ENCODE measurements around the gene MYCN.

Gene MYCN

GRCh38 chr2:15971351-15971750 lies 31.0 kb downstream of the MYCN start:
- no peak for TF ChIP-seq EZH2 (IDR thresholded peaks at IDR 0.05)
- TF ChIP-seq POLR2AphosphoS5 (IDR thresholded peaks at IDR 0.05; ENCODE audit: borderline replicate concordance, low read depth, low read length) = no peak
- TF ChIP-seq FOXP2 (optimal IDR thresholded peaks at IDR 0.05; ENCODE audit: control extremely low read depth, extremely low read length, insufficient read depth) = no peak
- H3K4me3 ChIP-seq = no peak overlapping the region
- H3K36me3 ChIP-seq (ENCODE audit: insufficient read depth, low read length) = no peaks in the 10 kb centered on the region
- no peaks in the 10 kb centered on the region for H3K9me3 ChIP-seq (ENCODE audit: low read depth, low read length)
- no peak for DNase-seq (ENCODE audit: low read depth, low spot score)
- H3K27ac ChIP-seq = no peak overlapping the region
- no peak overlapping the region for H3K9ac ChIP-seq (ENCODE audit: insufficient read length)

DNA sequence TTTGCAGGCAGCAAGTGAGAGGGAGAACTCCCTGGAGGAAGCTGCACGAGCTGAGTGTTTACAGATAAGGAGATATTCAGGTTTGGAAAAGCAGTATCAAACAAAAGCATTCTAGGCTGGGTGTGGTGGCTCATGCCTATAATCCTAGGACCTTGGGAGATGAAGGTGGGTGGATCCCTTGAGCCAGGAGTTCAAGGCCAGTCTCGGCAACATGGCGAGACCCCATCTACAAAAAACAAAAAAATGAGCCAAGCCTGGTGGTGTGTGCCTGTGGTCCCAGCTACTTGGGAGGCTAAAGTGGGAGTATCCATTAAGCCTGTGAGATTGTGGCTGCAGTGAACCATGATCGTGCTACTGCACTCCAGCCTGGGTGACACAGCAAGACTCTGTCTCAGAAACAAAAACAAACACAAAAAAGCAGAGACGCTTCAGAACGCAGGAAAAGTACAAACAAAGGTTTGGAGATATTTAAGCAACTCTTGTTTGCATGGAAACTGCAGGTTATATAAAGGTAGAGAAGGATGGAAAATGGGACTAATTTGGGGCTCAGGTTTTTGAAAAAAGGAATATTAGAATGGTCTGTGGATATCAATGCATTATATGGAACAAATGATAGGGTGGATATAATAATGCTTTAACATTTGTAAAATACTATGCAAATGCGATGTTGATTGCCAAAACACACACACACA lies 31.6 kb downstream of the MYCN start:
- Histone ChIP-seq H3K4me3 (no peak overlapping the region), H3K9ac (ENCODE audit: insufficient read length) (no peak overlapping the region), H3K9me3 (ENCODE audit: low read depth, low read length) (no peaks in the 10 kb centered on the region), H3K36me3 (ENCODE audit: insufficient read depth, low read length) (no peaks in the 10 kb centered on the region), H3K27ac (no peak overlapping the region)
- DNase-seq (ENCODE audit: low read depth, low spot score) = no peak
- no peak for TF ChIP-seq POLR2AphosphoS5 (IDR thresholded peaks at IDR 0.05; ENCODE audit: borderline replicate concordance, low read depth, low read length)
- TF ChIP-seq FOXP2 (optimal IDR thresholded peaks at IDR 0.05; ENCODE audit: control extremely low read depth, extremely low read length, insufficient read depth) = no peak
- no peak for TF ChIP-seq EZH2 (IDR thresholded peaks at IDR 0.05)

DNA sequence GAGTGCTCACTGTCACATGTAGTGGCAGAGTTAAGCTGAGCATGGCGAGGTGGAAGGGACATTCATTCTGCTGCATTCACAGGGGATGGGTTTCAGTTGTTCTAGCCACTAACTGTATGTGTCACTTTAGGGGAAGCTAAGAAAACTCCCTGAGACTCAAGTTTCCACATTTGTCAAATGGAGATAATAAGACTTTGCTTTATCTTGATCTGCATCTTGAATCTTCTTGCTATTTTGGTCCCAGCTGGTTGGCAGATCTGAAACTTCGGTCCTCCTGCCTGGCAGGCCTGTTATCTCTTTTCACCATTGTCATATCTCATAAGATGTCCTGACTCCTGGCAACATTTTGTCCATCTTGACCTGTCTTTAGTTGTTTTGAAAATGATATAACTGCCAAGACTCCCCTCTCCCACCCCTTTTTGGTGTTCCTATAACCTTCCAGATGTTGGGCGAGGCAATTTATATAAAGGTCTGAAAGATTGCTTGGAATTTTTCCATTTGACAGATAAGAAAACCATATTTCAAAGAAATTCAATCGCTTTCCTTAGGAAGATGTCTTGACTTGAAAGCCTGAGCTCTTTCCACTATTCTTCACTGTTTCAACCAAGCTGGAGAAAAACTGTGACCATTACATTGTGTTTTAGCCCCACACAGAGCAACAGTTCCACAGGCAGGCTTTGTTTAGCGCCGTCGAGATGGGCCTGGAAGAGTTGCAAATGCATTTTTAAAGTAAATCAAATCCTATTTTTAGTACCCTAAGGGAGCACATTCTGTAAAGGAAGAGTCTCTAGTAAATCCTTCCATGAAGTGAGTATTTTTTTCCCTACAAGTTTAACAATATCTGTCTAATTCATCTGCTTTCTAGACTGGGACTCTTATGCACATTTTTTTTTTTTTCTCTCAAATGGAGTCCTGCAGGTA lies 33.4 kb downstream of the MYCN start:
- Histone ChIP-seq H3K36me3 (ENCODE audit: insufficient read depth, low read length) (no peaks in the 10 kb centered on the region), H3K27ac (no peak overlapping the region), H3K9ac (ENCODE audit: insufficient read length) (no peak overlapping the region), H3K4me3 (no peak overlapping the region), H3K9me3 (ENCODE audit: low read depth, low read length) (no peaks in the 10 kb centered on the region)
- DNase-seq (ENCODE audit: low read depth, low spot score) = no peak
- no peak for TF ChIP-seq FOXP2 (optimal IDR thresholded peaks at IDR 0.05; ENCODE audit: control extremely low read depth, extremely low read length, insufficient read depth)

- Histone ChIP-seq H3K9ac (ENCODE audit: insufficient read length) (no peak overlapping the region), H3K4me3 (no peak overlapping the region), H3K36me3 (ENCODE audit: insufficient read depth, low read length) (no peaks in the 10 kb centered on the region), H3K9me3 (ENCODE audit: low read depth, low read length) (no peaks in the 10 kb centered on the region), H3K27ac (no peak overlapping the region)
- no peak for DNase-seq (ENCODE audit: low read depth, low spot score)
- TF ChIP-seq EZH2 (IDR thresholded peaks at IDR 0.05) (no peak), FOXP2 (optimal IDR thresholded peaks at IDR 0.05; ENCODE audit: control extremely low read depth, extremely low read length, insufficient read depth) (no peak), POLR2AphosphoS5 (IDR thresholded peaks at IDR 0.05; ENCODE audit: borderline replicate concordance, low read depth, low read length) (no peak)
Measured at GRCh38 chr2:15974565-15975260, 34.4 kb downstream of the MYCN start.

GRCh38 chr2:15975261-15975600 lies 34.9 kb downstream of the MYCN start:
- Histone ChIP-seq H3K36me3 (ENCODE audit: insufficient read depth, low read length) (no peaks in the 10 kb centered on the region), H3K27ac (no peak overlapping the region), H3K9me3 (ENCODE audit: low read depth, low read length) (no peaks in the 10 kb centered on the region), H3K9ac (ENCODE audit: insufficient read length) (no peak overlapping the region), H3K4me3 (no peak overlapping the region)
- no peak for DNase-seq (ENCODE audit: low read depth, low spot score)
- TF ChIP-seq FOXP2 (optimal IDR thresholded peaks at IDR 0.05; ENCODE audit: control extremely low read depth, extremely low read length, insufficient read depth) (no peak), EZH2 (IDR thresholded peaks at IDR 0.05) (no peak), POLR2AphosphoS5 (IDR thresholded peaks at IDR 0.05; ENCODE audit: borderline replicate concordance, low read depth, low read length) (no peak)

DNA sequence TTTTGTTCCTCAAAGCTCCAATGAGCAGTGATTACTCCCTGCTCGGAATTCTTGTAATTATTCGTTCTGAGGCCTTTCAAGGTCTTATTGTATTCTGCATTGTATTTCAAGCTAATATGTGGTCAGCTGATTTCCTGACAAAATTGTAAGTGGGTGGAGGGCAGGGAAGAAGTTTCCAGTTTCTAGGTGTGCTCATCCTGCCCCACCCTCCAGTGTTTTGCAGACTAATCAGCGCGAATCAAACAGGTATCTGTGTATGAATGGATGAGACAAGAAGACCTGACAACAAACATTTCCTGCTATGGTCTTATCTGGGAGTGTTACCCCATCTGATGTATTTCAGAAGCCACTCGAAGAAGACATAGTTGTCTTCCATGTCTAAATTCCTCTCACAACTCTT lies 35.3 kb downstream of the MYCN start:
- TF ChIP-seq FOXP2 (optimal IDR thresholded peaks at IDR 0.05; ENCODE audit: control extremely low read depth, extremely low read length, insufficient read depth) (no peak), EZH2 (IDR thresholded peaks at IDR 0.05) (no peak), POLR2AphosphoS5 (IDR thresholded peaks at IDR 0.05; ENCODE audit: borderline replicate concordance, low read depth, low read length) (no peak)
- H3K9me3 ChIP-seq (ENCODE audit: low read depth, low read length) = no peaks in the 10 kb centered on the region
- no peak overlapping the region for H3K27ac ChIP-seq
- no peak for DNase-seq (ENCODE audit: low read depth, low spot score)
- no peaks in the 10 kb centered on the region for H3K36me3 ChIP-seq (ENCODE audit: insufficient read depth, low read length)
- no peak overlapping the region for H3K9ac ChIP-seq (ENCODE audit: insufficient read length)
- H3K4me3 ChIP-seq = no peak overlapping the region

DNA sequence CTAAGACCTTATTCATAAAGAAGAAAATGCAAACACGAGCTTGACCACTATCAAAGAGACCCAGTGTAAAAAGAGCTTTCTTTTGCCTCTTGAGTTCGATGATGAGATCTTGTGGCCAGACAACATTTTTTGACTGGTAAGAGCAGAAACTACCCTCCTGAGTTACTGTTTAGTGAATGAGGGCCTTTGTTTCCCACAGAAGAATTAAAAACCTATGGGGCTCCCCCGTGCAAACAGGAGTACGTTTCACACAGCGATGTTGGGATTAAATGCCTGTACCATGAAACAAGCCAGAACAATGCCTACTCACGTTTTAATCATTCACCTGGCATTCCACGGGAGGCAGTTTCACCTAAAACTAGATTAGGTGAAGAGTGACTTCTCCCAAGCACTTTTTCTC lies 36.0 kb downstream of the MYCN start:
- no peak for TF ChIP-seq EZH2 (IDR thresholded peaks at IDR 0.05)
- TF ChIP-seq POLR2AphosphoS5 (IDR thresholded peaks at IDR 0.05; ENCODE audit: borderline replicate concordance, low read depth, low read length) = no peak
- no peak for TF ChIP-seq FOXP2 (optimal IDR thresholded peaks at IDR 0.05; ENCODE audit: control extremely low read depth, extremely low read length, insufficient read depth)
- no peak for DNase-seq (ENCODE audit: low read depth, low spot score)
- H3K4me3 ChIP-seq = no peak overlapping the region
- H3K36me3 ChIP-seq (ENCODE audit: insufficient read depth, low read length) = no peaks in the 10 kb centered on the region
- no peaks in the 10 kb centered on the region for H3K9me3 ChIP-seq (ENCODE audit: low read depth, low read length)
- H3K27ac ChIP-seq = no peak overlapping the region
- no peak overlapping the region for H3K9ac ChIP-seq (ENCODE audit: insufficient read length)

- H3K9ac ChIP-seq (ENCODE audit: insufficient read length) = no peak overlapping the region
- H3K27ac ChIP-seq = no peak overlapping the region
- H3K4me3 ChIP-seq = no peak overlapping the region
- H3K9me3 ChIP-seq (ENCODE audit: low read depth, low read length) = no peaks in the 10 kb centered on the region
- DNase-seq (ENCODE audit: low read depth, low spot score) = no peak
- no peaks in the 10 kb centered on the region for H3K36me3 ChIP-seq (ENCODE audit: insufficient read depth, low read length)
- TF ChIP-seq EZH2 (IDR thresholded peaks at IDR 0.05) = no peak
- no peak for TF ChIP-seq POLR2AphosphoS5 (IDR thresholded peaks at IDR 0.05; ENCODE audit: borderline replicate concordance, low read depth, low read length)
- TF ChIP-seq FOXP2 (optimal IDR thresholded peaks at IDR 0.05; ENCODE audit: control extremely low read depth, extremely low read length, insufficient read depth) = no peak
Measured at GRCh38 chr2:15979051-15979758, 38.9 kb downstream of the MYCN start.

All from SK-N-MC (cell line).